Stomach (tissue), 9 donors: ENCODE measurements around the gene COG6. TPM values are rescaled to one million over a fixed set of nuclear protein-coding genes. Genes with fewer than 3 reads are reported as not detected.
A peak's percentile ranks its signal among the peaks of the same experiment; 100 is the strongest.

Experiments
- DNase-seq, 2 donors: peaks; one replicate each; pipeline versions ENCODE4 v3.0.0 to v3.0.0-alpha.2; 2013 to 2019
- H3K27ac ChIP-seq, 5 donors: fragments of 200-600 bp in 4 of 5; sonication (generic) in 4 of 5; one replicate each; pipeline ENCODE4 v1.5.1; 2013 to 2019; ENCODE audit warnings: mild to moderate bottlenecking in 1 of 5, moderate library complexity in 1 of 5
- H3K27me3 ChIP-seq, 3 donors: fragments of 200-600 bp; sonication (generic); one replicate each; pipeline ENCODE4 v1.5.1; 2017 to 2019; ENCODE audit warnings: mixed run types in 1 of 3
- H3K36me3 ChIP-seq, 4 donors: fragments of 200-600 bp; sonication (generic); 1 replicate in 3 of 4; 2 replicates in 1 of 4; pipeline ENCODE4 v1.5.1; 2016 to 2019
- H3K4me1 ChIP-seq, 4 donors: fragments of 200-600 bp; sonication (generic); one replicate each; pipeline ENCODE4 v1.5.1; 2016 to 2019
- H3K4me3 ChIP-seq, 4 donors: fragments of 200-600 bp; sonication (generic) in 3 of 4; one replicate each; pipeline ENCODE4 v1.5.1; 2016 to 2019; ENCODE audit warnings: mild to moderate bottlenecking in 1 of 4
- H3K9me3 ChIP-seq, 4 donors: fragments of 200-600 bp; sonication (generic); one replicate each; pipeline ENCODE4 v1.5.1; 2016 to 2019
- EP300 ChIP-seq: sonication (generic); formaldehyde crosslinking; IDR thresholded peaks from one replicate; pipeline ENCODE4 v1.6.1; 2017; ENCODE audit warnings: antibody characterized with exemption
- POLR2A ChIP-seq, 4 donors: fragments of 450-650 bp; IDR thresholded peaks; one replicate each; pipeline ENCODE4 v1.6.1; 2016; ENCODE audit warnings: antibody characterized with exemption in 4 of 4, control low read depth in 2 of 4, mild to moderate bottlenecking in 1 of 4, moderate library complexity in 1 of 4
- POLR2AphosphoS5 ChIP-seq, 3 donors: sonication (generic); formaldehyde crosslinking; IDR thresholded peaks; one replicate each; pipeline ENCODE4 v1.6.1; 2016; ENCODE audit warnings: antibody characterized with exemption in 3 of 3
- WGBS, 5 donors: extraction: QIAGEN DNeasy Blood & Tissue Kit in 3 of 5; methylation state at CpG; one replicate each; pipeline versions ENCODE4 v1.1.5 to v1.1.7; 2013 to 2018; 5-methylcytosine and 5-hydroxymethylcytosine counted together
- intact Hi-C: fragments of 100-400 bp; cut with DNase I; formaldehyde crosslinking; loops from one replicate; pipeline ENCODE4 v1.15.1; 2023; ENCODE audit warnings: low total_unique reads
- polyA plus RNA-seq, 3 donors: library from polyadenylated mRNA; stranded (reverse); fragments of 200-250 nt; gene quantifications; one replicate each; pipeline ENCODE4 v1.2.3, GENCODE V29; 2013
- total RNA-seq, 5 donors: library from RNA; depleted of rRNA; stranded (reverse); fragments of >200 nt; gene quantifications; one replicate each; pipeline versions ENCODE4 v1.1.0 to v1.2.3, GENCODE V29; 2014 to 2016
- TF ChIP-seq, protein P1 (sequence below), 7 experiments: fragments of 450-650 bp in 4 of 7; fragments of 200-600 bp in 3 of 7; sonication (generic) in 3 of 7; IDR thresholded peaks; one replicate each; pipeline ENCODE4 v1.5.1; 2016 to 2019; ENCODE audit warnings: antibody characterized with exemption in 7 of 7, control low read depth in 2 of 7, mild to moderate bottlenecking in 1 of 7
- donor health status: healthy with polysubstance abuse.
- donor health status: Bipolar disorder and iron deficiency.
- donor health status: healthy.

COG6 gene
- total and polyA plus RNA-seq, 8 donors, result 6.5 to 42.4 (median 9.0) TPM

- intact Hi-C loops, result no loop called here
- no peak overlapping the region for H3K4me3 ChIP-seq
- H3K27me3 ChIP-seq, result no peaks in the 10 kb centered on the region
- DNase-seq, result no peak
- H3K36me3 ChIP-seq, result peaks cover 0 to 48% (median 36%) of the 10 kb centered on the region in 4 donors
- no peaks in the 10 kb centered on the region for H3K4me1 ChIP-seq
- H3K9me3 ChIP-seq, result no peaks in the 10 kb centered on the region
- no peak overlapping the region for H3K27ac ChIP-seq
- TF ChIP-seq EP300, result no peak
- no peak for TF ChIP-seq POLR2AphosphoS5 (IDR thresholded peaks at IDR 0.05)
- TF ChIP-seq POLR2A (IDR thresholded peaks at IDR 0.05), result no peak
- TF ChIP-seq, protein P1, sequence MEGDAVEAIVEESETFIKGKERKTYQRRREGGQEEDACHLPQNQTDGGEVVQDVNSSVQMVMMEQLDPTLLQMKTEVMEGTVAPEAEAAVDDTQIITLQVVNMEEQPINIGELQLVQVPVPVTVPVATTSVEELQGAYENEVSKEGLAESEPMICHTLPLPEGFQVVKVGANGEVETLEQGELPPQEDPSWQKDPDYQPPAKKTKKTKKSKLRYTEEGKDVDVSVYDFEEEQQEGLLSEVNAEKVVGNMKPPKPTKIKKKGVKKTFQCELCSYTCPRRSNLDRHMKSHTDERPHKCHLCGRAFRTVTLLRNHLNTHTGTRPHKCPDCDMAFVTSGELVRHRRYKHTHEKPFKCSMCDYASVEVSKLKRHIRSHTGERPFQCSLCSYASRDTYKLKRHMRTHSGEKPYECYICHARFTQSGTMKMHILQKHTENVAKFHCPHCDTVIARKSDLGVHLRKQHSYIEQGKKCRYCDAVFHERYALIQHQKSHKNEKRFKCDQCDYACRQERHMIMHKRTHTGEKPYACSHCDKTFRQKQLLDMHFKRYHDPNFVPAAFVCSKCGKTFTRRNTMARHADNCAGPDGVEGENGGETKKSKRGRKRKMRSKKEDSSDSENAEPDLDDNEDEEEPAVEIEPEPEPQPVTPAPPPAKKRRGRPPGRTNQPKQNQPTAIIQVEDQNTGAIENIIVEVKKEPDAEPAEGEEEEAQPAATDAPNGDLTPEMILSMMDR (IDR thresholded peaks at IDR 0.05), result no peak
Observed at GRCh38 chr13:39751805-39752204, 96.3 kb downstream of the COG6 start.

DNA sequence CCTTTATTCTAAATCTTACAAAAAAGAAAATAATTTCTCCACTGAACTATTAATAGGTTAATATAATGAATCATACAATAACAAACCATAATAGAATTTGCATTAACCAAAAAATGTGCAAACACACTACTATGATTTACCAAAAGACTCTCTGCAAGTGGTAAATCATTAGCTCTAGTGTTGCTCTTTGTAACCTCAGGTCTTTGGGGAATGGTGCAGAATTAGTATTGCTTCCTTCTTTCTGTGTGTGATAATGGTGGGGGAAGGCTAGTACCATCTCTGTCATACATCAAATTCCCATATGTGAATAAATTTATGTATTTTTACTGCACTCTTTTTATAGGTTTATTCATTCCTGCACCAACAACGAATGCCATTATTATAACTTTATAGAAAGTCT is 105.1 kb downstream of the COG6 start:
- DNase-seq, result no peak
- Histone ChIP-seq H3K36me3 (peaks cover 0 to 3% (median 0%) of the 10 kb centered on the region in 4 donors), H3K4me1 (peaks cover 0 to 3% (median under 1%) of the 10 kb centered on the region in 4 donors), H3K27ac (no peak overlapping the region), H3K9me3 (peaks cover 0 to 7% (median 0%) of the 10 kb centered on the region in 4 donors), H3K27me3 (no peaks in the 10 kb centered on the region), H3K4me3 (no peak overlapping the region)
- intact Hi-C loops, result no loop called here
- no peak for TF ChIP-seq EP300
- 72 to 94% (median 84%) methylated on average over 1 of the region's 1 CpG for WGBS, 5 donors

DNA sequence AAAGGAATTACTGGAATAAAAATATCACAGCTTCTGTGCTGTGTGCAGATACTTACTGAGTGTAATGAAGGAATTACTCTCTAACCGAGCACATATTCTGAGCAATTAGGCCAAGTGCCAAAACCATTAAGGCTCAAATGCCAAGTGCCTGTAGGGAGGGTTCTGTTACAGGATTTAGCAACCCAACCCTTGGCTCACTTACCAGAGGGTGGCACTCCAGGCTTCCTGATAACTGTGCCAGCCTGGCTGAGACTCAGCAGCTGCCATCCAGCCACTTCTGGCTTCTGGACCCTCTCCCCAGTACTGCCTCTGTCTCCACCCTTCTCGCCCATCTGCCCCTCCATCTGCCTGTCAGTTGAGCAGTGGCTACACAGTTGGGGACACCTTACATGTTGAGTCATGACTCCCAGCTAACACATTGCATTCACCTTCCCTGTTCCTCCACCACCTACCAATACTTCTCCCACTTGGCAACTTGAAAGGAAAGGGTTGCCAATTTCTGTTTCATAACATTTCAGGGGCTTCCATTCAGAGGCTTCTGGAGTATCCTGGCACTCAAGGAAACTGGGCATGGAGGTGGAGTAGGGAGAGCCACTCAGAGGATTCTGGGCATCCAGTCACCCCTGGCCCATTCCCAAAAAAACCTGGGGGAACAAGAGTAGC is 110.5 kb downstream of the COG6 start:
- intact Hi-C loops, result no loop called here
- DNase-seq, result peak; percentile 46 to 76
- H3K27me3 ChIP-seq, result no peaks in the 10 kb centered on the region
- no peak overlapping the region for H3K4me3 ChIP-seq
- H3K36me3 ChIP-seq, result no peaks in the 10 kb centered on the region
- no peaks in the 10 kb centered on the region for H3K9me3 ChIP-seq
- no peak overlapping the region for H3K27ac ChIP-seq
- H3K4me1 ChIP-seq, result peaks cover 0 to 17% (median 9%) of the 10 kb centered on the region in 4 donors
- TF ChIP-seq, protein P1 (IDR thresholded peaks at IDR 0.05), result peak in 2 of 7 experiments; percentile 10 to 13
- no peak for TF ChIP-seq POLR2A (IDR thresholded peaks at IDR 0.05)
- 25 to 32% (median 28%) methylated on average over 2 of the region's 2 CpGs for WGBS, 5 donors

DNA sequence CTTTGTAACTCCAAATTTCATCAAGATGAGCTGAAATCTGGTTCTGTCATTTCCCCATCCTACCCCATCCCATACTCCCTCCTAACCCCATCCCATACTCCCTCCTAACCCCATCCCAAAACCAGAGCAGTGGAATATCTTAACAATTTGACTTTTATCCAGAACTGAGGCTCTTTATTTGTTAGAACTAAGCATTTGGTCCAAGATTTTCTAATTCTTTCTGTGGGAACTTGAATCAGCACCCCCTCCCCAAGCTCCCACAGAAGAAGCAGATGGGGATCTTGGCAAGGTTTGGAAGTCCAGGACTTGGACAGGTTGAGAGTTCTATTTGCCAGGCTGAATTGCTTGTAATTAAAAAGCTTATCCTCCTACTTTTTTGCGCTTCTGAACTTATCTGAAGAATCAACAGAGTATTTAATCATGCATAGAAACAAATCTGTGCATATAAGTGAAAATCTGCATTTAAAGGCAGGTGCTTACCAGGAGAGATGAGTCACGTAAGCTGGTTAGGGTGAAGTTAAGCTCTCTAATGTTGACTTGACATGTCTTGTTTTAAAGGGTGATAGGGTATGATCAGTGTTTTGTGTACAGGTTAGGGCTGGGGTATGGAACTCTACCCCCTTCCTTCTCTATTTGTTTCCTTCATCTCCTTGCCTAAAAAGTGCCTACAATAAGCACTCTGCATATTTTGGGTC is 111.1 kb downstream of the COG6 start:
- TF ChIP-seq EP300, result no peak
- no peak for TF ChIP-seq POLR2AphosphoS5 (IDR thresholded peaks at IDR 0.05)
- TF ChIP-seq POLR2A (IDR thresholded peaks at IDR 0.05), result no peak
- TF ChIP-seq, protein P1 (IDR thresholded peaks at IDR 0.05), result no peak
- no peaks in the 10 kb centered on the region for H3K9me3 ChIP-seq
- H3K27ac ChIP-seq, result no peak overlapping the region
- no peaks in the 10 kb centered on the region for H3K36me3 ChIP-seq
- H3K27me3 ChIP-seq, result no peaks in the 10 kb centered on the region
- no peak overlapping the region for H3K4me3 ChIP-seq
- WGBS, 5 donors, result 63 to 76% (median 67%) methylated on average over 2 of the region's 2 CpGs
- peak in 1 of 2 donors; percentile 46 for DNase-seq
- intact Hi-C loops, result no loop called here
- peaks cover 0 to 17% (median 9%) of the 10 kb centered on the region in 4 donors for H3K4me1 ChIP-seq
